Suprapubic skin (tissue), 3 donors: Measurements from ENCODE around the gene DPEP2.

Experiments
- POLR2AphosphoS5 ChIP-seq, 3 donors: sonication (generic); formaldehyde crosslinking; IDR thresholded peaks; one replicate each; pipeline ENCODE4 v1.6.1; 2017; ENCODE audit warnings: antibody characterized with exemption in 3 of 3
- TF ChIP-seq, protein P1 (sequence below), 2 donors: fragments of 200-600 bp in 1 of 2; fragments of 450-650 bp in 1 of 2; sonication (generic) in 1 of 2; IDR thresholded peaks; one replicate each; pipeline ENCODE4 v1.5.1; 2016 to 2019; ENCODE audit warnings: antibody characterized with exemption in 2 of 2, mild to moderate bottlenecking in 1 of 2, moderate library complexity in 1 of 2

DNA sequence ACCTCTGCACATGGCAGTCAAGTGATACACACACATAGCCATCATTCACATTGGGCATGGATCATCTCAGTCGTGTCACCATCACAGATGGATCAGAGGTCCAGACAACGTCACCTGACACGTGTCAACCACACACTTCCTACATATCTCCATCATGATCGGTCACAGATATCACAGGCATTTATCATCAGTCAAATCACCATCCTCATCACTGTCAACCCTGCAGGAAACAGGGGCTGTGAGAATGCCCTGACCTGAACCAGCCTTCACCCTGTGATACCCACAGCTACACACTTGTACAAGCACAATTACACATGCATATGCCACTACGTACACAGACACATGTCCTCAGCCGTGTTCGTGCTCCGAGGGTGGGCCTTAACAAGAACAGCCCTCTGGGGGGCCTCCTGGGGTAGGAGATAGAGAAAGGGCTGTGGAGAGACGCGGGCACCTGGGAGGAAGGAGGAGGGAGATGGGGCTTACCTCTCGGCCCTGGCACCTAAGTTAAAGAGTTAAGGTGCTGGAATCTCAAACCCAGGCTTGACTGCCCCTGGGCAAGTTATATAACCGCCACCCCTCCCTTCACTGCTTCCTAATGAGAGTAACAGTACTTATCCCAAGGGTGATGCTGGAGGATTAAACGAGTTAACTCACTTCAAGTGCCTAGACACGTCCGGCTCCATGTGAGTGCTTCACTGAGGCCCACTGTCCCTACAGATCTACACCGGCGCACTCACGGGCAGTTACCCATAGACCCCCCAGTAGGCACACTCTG, 31.9 kb downstream of the DPEP2 start:
- TF ChIP-seq, protein P1, sequence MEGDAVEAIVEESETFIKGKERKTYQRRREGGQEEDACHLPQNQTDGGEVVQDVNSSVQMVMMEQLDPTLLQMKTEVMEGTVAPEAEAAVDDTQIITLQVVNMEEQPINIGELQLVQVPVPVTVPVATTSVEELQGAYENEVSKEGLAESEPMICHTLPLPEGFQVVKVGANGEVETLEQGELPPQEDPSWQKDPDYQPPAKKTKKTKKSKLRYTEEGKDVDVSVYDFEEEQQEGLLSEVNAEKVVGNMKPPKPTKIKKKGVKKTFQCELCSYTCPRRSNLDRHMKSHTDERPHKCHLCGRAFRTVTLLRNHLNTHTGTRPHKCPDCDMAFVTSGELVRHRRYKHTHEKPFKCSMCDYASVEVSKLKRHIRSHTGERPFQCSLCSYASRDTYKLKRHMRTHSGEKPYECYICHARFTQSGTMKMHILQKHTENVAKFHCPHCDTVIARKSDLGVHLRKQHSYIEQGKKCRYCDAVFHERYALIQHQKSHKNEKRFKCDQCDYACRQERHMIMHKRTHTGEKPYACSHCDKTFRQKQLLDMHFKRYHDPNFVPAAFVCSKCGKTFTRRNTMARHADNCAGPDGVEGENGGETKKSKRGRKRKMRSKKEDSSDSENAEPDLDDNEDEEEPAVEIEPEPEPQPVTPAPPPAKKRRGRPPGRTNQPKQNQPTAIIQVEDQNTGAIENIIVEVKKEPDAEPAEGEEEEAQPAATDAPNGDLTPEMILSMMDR (IDR thresholded peaks at IDR 0.05), result no peak
- TF ChIP-seq POLR2AphosphoS5 (IDR thresholded peaks at IDR 0.05), result no peak
